NCI-H2196 treated with DMSO at 0.1 percent for 48 hours (cell line): ENCODE measurements around the gene EGFL8.
A peak's percentile ranks its signal among the peaks of the same experiment; 100 is the strongest.
"Not testable (repeated sequence)": the region's sequence is repeated elsewhere in the genome, so short reads cannot be mapped to it uniquely, and the experiment has no call there.

Experiments used
- DNase-seq: peaks from one replicate; lab custom pipeline; 2025; ENCODE audit not compliant: unreplicated experiment; lab: John Stamatoyannopoulos, UW

Gene EGFL8

GRCh38 chr6:32194825-32195651 is 30.6 kb downstream of the EGFL8 start:
- peak; percentile 10 for DNase-seq

- peak; percentile 100 for DNase-seq
Observed at GRCh38 chr6:32195652-32195901, 31.2 kb downstream of the EGFL8 start.

GRCh38 chr6:32195902-32196681 is 31.7 kb downstream of the EGFL8 start:
- peak; percentile 71 for DNase-seq

- no peak for DNase-seq
Observed at GRCh38 chr6:32196682-32197616, 32.6 kb downstream of the EGFL8 start.

- no peak for DNase-seq
Observed at GRCh38 chr6:32198345-32198696, 33.9 kb downstream of the EGFL8 start.

- no peak for DNase-seq
Observed at GRCh38 chr6:32198866-32199265, 34.5 kb downstream of the EGFL8 start.

GRCh38 chr6:32200711-32201475 is 36.5 kb downstream of the EGFL8 start:
- DNase-seq, result no peak

GRCh38 chr6:32202186-32202585 is 37.8 kb downstream of the EGFL8 start:
- no peak for DNase-seq

GRCh38 chr6:32203426-32204267 is 39.3 kb downstream of the EGFL8 start:
- DNase-seq, result no peak

GRCh38 chr6:32204268-32204715 is 39.9 kb downstream of the EGFL8 start:
- DNase-seq, result no peak

- DNase-seq, result no peak
Observed at GRCh38 chr6:32208996-32209395, 44.6 kb downstream of the EGFL8 start.

GRCh38 chr6:32210191-32210601 is 45.8 kb downstream of the EGFL8 start:
- no peak for DNase-seq

- not testable (repeated sequence) for DNase-seq
Observed at GRCh38 chr6:32211432-32211831, 47.0 kb downstream of the EGFL8 start.

GRCh38 chr6:32212076-32212760 is 47.8 kb downstream of the EGFL8 start:
- no peak for DNase-seq

GRCh38 chr6:32213649-32214048 is 49.3 kb downstream of the EGFL8 start:
- no peak for DNase-seq

GRCh38 chr6:32214126-32214525 is 49.7 kb downstream of the EGFL8 start:
- DNase-seq, result no peak

GRCh38 chr6:32215617-32216016 is 51.2 kb downstream of the EGFL8 start:
- DNase-seq, result no peak

GRCh38 chr6:32216285-32216684 is 51.9 kb downstream of the EGFL8 start:
- DNase-seq, result no peak

GRCh38 chr6:32216998-32217397 is 52.6 kb downstream of the EGFL8 start:
- DNase-seq, result no peak
